Hepatocyte (in vitro differentiated cells): ENCODE measurements around the gene MAGI2. TPM values are rescaled to one million over a fixed set of nuclear protein-coding genes. Genes with fewer than 3 reads are reported as not detected.
"Not testable (repeated sequence)": the region's sequence is repeated elsewhere in the genome, so short reads cannot be mapped to it uniquely, and the experiment has no call there.

Experiments used
- DNase-seq: peaks from one replicate; pipeline ENCODE4 v3.0.0-alpha.2; 2016; ENCODE audit warnings: low spot score
- H2AFZ ChIP-seq: fragments of 200-600 bp; sonication (generic); 2 replicates; pipeline ENCODE4 v1.6.0; 2016; ENCODE audit warnings: antibody characterized with exemption, mild to moderate bottlenecking
- H3K27ac ChIP-seq: fragments of 200-600 bp; sonication (generic); 2 replicates; pipeline ENCODE4 v1.5.1; 2016; ENCODE audit warnings: mild to moderate bottlenecking
- H3K27me3 ChIP-seq: fragments of 200-600 bp; sonication (generic); 2 replicates; pipeline ENCODE4 v1.6.1; 2016
- H3K36me3 ChIP-seq: fragments of 200-600 bp; sonication (generic); replicated peaks from 2 replicates; pipeline ENCODE4 v1.5.1; 2016; ENCODE audit warnings: low read depth; ENCODE audit not compliant: insufficient read depth
- H3K4me1 ChIP-seq: fragments of 200-600 bp; sonication (generic); 2 replicates; pipeline ENCODE4 v1.5.1; 2016; ENCODE audit warnings: mild to moderate bottlenecking, moderate library complexity; ENCODE audit not compliant: insufficient read depth
- H3K4me2 ChIP-seq: fragments of 200-600 bp; sonication (generic); 2 replicates; pipeline ENCODE4 v1.6.0; 2016
- H3K4me3 ChIP-seq: fragments of 200-600 bp; sonication (generic); 2 replicates; pipeline ENCODE4 v1.5.1; 2016; ENCODE audit warnings: mild to moderate bottlenecking
- H3K79me2 ChIP-seq: fragments of 200-600 bp; sonication (generic); 2 replicates; pipeline ENCODE4 v1.6.0; 2017; ENCODE audit warnings: mild to moderate bottlenecking
- H3K9me2 ChIP-seq: fragments of 200-600 bp; sonication (generic); replicated peaks from 2 replicates; pipeline ENCODE4 v1.6.0; 2017; ENCODE audit warnings: mild to moderate bottlenecking; ENCODE audit not compliant: insufficient read depth
- H3K9me3 ChIP-seq: fragments of 200-600 bp; sonication (generic); 2 replicates; pipeline ENCODE4 v1.5.1; 2016; ENCODE audit warnings: low read depth, mild to moderate bottlenecking
- H4K20me1 ChIP-seq: fragments of 200-600 bp; sonication (generic); 2 replicates; pipeline ENCODE4 v1.6.0; 2016; ENCODE audit warnings: mild to moderate bottlenecking; ENCODE audit not compliant: insufficient read depth, poor library complexity, severe bottlenecking
- CTCF ChIP-seq: fragments of 200-600 bp; sonication (generic); IDR thresholded peaks from 2 replicates; pipeline ENCODE4 v1.5.1; 2016; ENCODE audit warnings: antibody characterized with exemption, mild to moderate bottlenecking; ENCODE audit not compliant: poor library complexity
- EZH2 ChIP-seq: fragments of 200-600 bp; sonication (generic); IDR thresholded peaks from 2 replicates; pipeline ENCODE4 v1.6.1; 2016; ENCODE audit warnings: antibody characterized with exemption, mild to moderate bottlenecking, borderline replicate concordance
- EZH2phosphoT487 ChIP-seq: fragments of 200-600 bp; sonication (generic); IDR thresholded peaks from one replicate; pipeline ENCODE4 v1.6.1; 2018; ENCODE audit warnings: antibody characterized with exemption, mild to moderate bottlenecking, low read depth, moderate library complexity; ENCODE audit not compliant: unreplicated experiment, severe bottlenecking
- WGBS: methylation state at CpG from one replicate; pipeline ENCODE4 v1.1.6; 2016; ENCODE audit warnings: low lambda C conversion rate; ENCODE audit errors: missing lambda C conversion rate; 5-methylcytosine and 5-hydroxymethylcytosine counted together
- polyA plus RNA-seq: library from polyadenylated mRNA; unstranded; fragments of >200 nt; fragmentation: Nextera tagmentation; extraction: Ambion mirVana; gene quantifications from 2 replicates; pipeline ENCODE4 v1.2.1, GENCODE V29; 2016
- total RNA-seq: library from RNA; depleted of rRNA; stranded (reverse); fragments of >200 nt; gene quantifications from 2 replicates; pipeline ENCODE4 v1.2.3, GENCODE V29; 2014

The MAGI2 gene
- total and polyA plus RNA-seq, 2 experiments from 2014 or later = 3.1 to 6.7 TPM

GRCh38 chr7:78248867-78249266, 1204.6 kb downstream of the MAGI2 start:
- H3K9me2 ChIP-seq = no peaks in the 10 kb centered on the region
- WGBS = 96% methylated on average over 4 of the region's 4 CpGs
- H3K4me3 ChIP-seq = no peak overlapping the region
- DNase-seq = no peak
- H3K36me3 ChIP-seq = no peaks in the 10 kb centered on the region
- H3K9me3 ChIP-seq = no peaks in the 10 kb centered on the region
- no peak overlapping the region for H2AFZ ChIP-seq
- no peaks in the 10 kb centered on the region for H4K20me1 ChIP-seq
- no peak overlapping the region for H3K4me2 ChIP-seq
- H3K4me1 ChIP-seq = no peaks in the 10 kb centered on the region
- no peak for TF ChIP-seq CTCF
- no peak for TF ChIP-seq EZH2
- no peak for TF ChIP-seq EZH2phosphoT487
- no peaks in the 10 kb centered on the region for H3K27me3 ChIP-seq
- no peak overlapping the region for H3K27ac ChIP-seq
- H3K79me2 ChIP-seq = no peaks in the 10 kb centered on the region

GRCh38 chr7:78247910-78248689, 1205.4 kb downstream of the MAGI2 start:
- Histone ChIP-seq H3K36me3 (no peaks in the 10 kb centered on the region), H3K79me2 (no peaks in the 10 kb centered on the region)
- TF ChIP-seq EZH2 = no peak
- TF ChIP-seq EZH2phosphoT487 = no peak
- no peak for TF ChIP-seq CTCF

GRCh38 chr7:78240179-78240578, 1213.3 kb downstream of the MAGI2 start:
- not testable (repeated sequence) for H3K9me2 ChIP-seq, H3K27me3 ChIP-seq, H3K4me2 ChIP-seq, H3K27ac ChIP-seq, H2AFZ ChIP-seq, H3K4me1 ChIP-seq, DNase-seq, H4K20me1 ChIP-seq, H3K79me2 ChIP-seq, H3K9me3 ChIP-seq, H3K36me3 ChIP-seq, H3K4me3 ChIP-seq
- 100% methylated on average over 1 of the region's 1 CpG for WGBS

More at GRCh38 chr7:78247910-78248689, 1205.4 kb downstream of the MAGI2 start:
- H2AFZ ChIP-seq = no peak overlapping the region
- no peak overlapping the region for H3K4me3 ChIP-seq
- no peaks in the 10 kb centered on the region for H3K4me1 ChIP-seq
- no peaks in the 10 kb centered on the region for H3K27me3 ChIP-seq
- no peak overlapping the region for H3K27ac ChIP-seq
- H3K9me2 ChIP-seq = no peaks in the 10 kb centered on the region
- H3K4me2 ChIP-seq = no peak overlapping the region
- DNase-seq = no peak
- H3K9me3 ChIP-seq = no peaks in the 10 kb centered on the region
- H4K20me1 ChIP-seq = no peaks in the 10 kb centered on the region

GRCh38 chr7:78234634-78235033, 1218.8 kb downstream of the MAGI2 start:
- H3K4me3 ChIP-seq = no peak overlapping the region
- no peaks in the 10 kb centered on the region for H3K36me3 ChIP-seq
- no peaks in the 10 kb centered on the region for H3K79me2 ChIP-seq
- no peak for TF ChIP-seq CTCF
- no peak for TF ChIP-seq EZH2
- TF ChIP-seq EZH2phosphoT487 = no peak
- no peak overlapping the region for H3K27ac ChIP-seq
- H3K4me1 ChIP-seq = no peaks in the 10 kb centered on the region
- H3K9me2 ChIP-seq = no peaks in the 10 kb centered on the region
- H2AFZ ChIP-seq = no peak overlapping the region
- H4K20me1 ChIP-seq = no peaks in the 10 kb centered on the region
- no peaks in the 10 kb centered on the region for H3K27me3 ChIP-seq
- no peak for DNase-seq
- H3K4me2 ChIP-seq = no peak overlapping the region
- H3K9me3 ChIP-seq = no peaks in the 10 kb centered on the region
- 90% methylated on average over 3 of the region's 3 CpGs for WGBS
